ENCODE results near the gene PRR23E. TPM values are rescaled to one million over a fixed set of nuclear protein-coding genes. Genes with fewer than 3 reads are reported as not detected.

The PRR23E gene
- total RNA-seq, 1 experiment from 2014 or later = not detected

DNA sequence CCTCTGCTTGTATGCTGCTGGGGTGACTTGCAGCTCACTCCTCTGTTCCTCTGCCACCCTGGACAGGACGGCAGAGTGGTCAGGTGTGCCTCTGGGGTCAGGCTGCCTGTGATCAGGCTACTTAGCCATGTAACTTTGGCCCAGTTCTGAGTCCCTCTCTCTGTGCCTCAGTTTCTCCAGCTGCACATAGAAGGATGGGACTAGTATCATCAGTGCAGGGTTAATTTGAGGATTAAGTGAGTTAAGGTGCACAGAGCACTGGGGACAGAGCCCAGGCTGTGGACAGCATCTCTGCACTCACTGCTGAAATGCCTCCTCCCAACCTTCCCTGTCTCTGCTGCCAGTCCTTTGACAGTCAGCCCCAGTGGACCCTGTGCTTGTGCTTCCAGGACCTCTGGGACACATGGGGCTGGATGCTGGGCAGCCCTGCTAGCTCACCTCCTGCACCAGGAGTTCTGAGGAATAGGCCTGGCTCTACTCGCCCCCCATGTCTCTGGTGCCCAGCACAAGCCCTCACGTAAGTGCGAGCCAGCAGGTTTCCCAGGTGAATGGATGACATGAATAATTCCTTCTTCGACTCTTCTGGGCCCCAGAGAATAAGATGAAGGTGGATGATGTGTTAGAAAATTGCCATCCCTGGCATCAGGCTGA lies 19.3 kb upstream of the PRR23E start:
- Histone ChIP-seq H2AFZ (ENCODE audit: low read length) (no peak overlapping the region), H3K9me2 (replicated peaks; ENCODE audit: low read length) (no peaks in the 10 kb centered on the region), H3K4me1 (ENCODE audit: insufficient read depth, low read length) (peaks cover 4% of the 10 kb centered on the region; the same call in 1 of the 2 replicates), H3K9me3 (ENCODE audit: low read length) (no peaks in the 10 kb centered on the region), H3K79me2 (ENCODE audit: low read length) (no peaks in the 10 kb centered on the region), H3K36me3 (ENCODE audit: low read depth, low read length) (no peaks in the 10 kb centered on the region), H3F3A (ENCODE audit: low read length, unreplicated experiment) (no peaks in the 10 kb centered on the region), H3K4me3 (ENCODE audit: low read length) (no peak overlapping the region), H3K4me2 (ENCODE audit: low read length) (no peak overlapping the region), H4K20me1 (ENCODE audit: low read length) (no peaks in the 10 kb centered on the region), H3K27me3 (ENCODE audit: low read length) (peaks cover 17% of the 10 kb centered on the region), H3K27ac (ENCODE audit: low read length) (no peak overlapping the region), H3K9ac (ENCODE audit: low read length) (no peak overlapping the region)
- POLR2A ChIA-PET (ENCODE audit: unreplicated experiment) = no interaction called here
- no peak for ATAC-seq
- intact Hi-C loops (cut with micrococcal nuclease) = loop anchor here (10.0 kb wide), 1 partner anchor 419 kb away; no protein-coding TSS in a partner anchor
- no TSS peak for BruUV-seq (replicated peaks)
- no peak for DNase-seq
- CTCF ChIA-PET = no interaction called here
- no peak for TF ChIP-seq EZH2 (IDR thresholded peaks at IDR 0.05; ENCODE audit: low read length, unreplicated experiment)
- TF ChIP-seq, protein P1, sequence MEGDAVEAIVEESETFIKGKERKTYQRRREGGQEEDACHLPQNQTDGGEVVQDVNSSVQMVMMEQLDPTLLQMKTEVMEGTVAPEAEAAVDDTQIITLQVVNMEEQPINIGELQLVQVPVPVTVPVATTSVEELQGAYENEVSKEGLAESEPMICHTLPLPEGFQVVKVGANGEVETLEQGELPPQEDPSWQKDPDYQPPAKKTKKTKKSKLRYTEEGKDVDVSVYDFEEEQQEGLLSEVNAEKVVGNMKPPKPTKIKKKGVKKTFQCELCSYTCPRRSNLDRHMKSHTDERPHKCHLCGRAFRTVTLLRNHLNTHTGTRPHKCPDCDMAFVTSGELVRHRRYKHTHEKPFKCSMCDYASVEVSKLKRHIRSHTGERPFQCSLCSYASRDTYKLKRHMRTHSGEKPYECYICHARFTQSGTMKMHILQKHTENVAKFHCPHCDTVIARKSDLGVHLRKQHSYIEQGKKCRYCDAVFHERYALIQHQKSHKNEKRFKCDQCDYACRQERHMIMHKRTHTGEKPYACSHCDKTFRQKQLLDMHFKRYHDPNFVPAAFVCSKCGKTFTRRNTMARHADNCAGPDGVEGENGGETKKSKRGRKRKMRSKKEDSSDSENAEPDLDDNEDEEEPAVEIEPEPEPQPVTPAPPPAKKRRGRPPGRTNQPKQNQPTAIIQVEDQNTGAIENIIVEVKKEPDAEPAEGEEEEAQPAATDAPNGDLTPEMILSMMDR (conservative IDR thresholded peaks at IDR 0.05; ENCODE audit: low read depth, low read length) = no peak
- TF ChIP-seq EZH2phosphoT487 (IDR thresholded peaks at IDR 0.05; ENCODE audit: borderline replicate concordance, low read length) = no peak

DNA sequence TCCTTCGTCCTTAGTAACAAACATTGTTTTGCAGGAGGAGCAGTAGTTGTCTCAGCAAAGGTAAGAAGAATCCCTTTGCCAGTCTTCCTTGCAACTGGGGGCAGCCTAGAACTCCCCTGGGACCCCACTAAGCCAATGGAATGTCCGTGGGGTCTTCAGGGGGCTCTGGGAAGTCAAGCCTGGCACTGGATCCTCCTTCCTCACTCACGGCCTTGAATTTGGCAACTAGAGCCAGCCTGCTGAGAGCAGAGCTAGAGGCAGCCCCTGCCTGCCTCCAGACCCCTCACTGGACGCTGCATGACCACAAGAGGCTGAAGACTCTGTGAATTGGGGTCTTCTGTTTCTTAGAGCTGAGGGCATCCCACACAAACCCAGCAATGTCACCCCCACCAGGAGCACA lies 18.6 kb upstream of the PRR23E start:
- no peaks in the 10 kb centered on the region for H3F3A ChIP-seq (ENCODE audit: low read length, unreplicated experiment)
- no peaks in the 10 kb centered on the region for H3K36me3 ChIP-seq (ENCODE audit: low read depth, low read length)
- no peaks in the 10 kb centered on the region for H3K9me3 ChIP-seq (ENCODE audit: low read length)
- H3K27ac ChIP-seq (ENCODE audit: low read length) = no peak overlapping the region
- no peaks in the 10 kb centered on the region for H4K20me1 ChIP-seq (ENCODE audit: low read length)
- no peak overlapping the region for H2AFZ ChIP-seq (ENCODE audit: low read length)
- no peaks in the 10 kb centered on the region for H3K9me2 ChIP-seq (replicated peaks; ENCODE audit: low read length)
- H3K4me1 ChIP-seq (ENCODE audit: insufficient read depth, low read length) = peaks cover 4% of the 10 kb centered on the region; the same call in 1 of the 2 replicates
- TF ChIP-seq, protein P1 (conservative IDR thresholded peaks at IDR 0.05; ENCODE audit: low read depth, low read length) = no peak
- TF ChIP-seq EZH2 (IDR thresholded peaks at IDR 0.05; ENCODE audit: low read length, unreplicated experiment) = no peak
- no peak for TF ChIP-seq EZH2phosphoT487 (IDR thresholded peaks at IDR 0.05; ENCODE audit: borderline replicate concordance, low read length)
- H3K9ac ChIP-seq (ENCODE audit: low read length) = no peak overlapping the region
- DNase-seq (no peak), ATAC-seq (no peak)
- H3K4me2 ChIP-seq (ENCODE audit: low read length) = no peak overlapping the region
- intact Hi-C loops (cut with micrococcal nuclease) = loop anchor here (10.0 kb wide), 1 partner anchor 419 kb away; no protein-coding TSS in a partner anchor
- CTCF ChIA-PET = no interaction called here
- no peaks in the 10 kb centered on the region for H3K79me2 ChIP-seq (ENCODE audit: low read length)
- POLR2A ChIA-PET (ENCODE audit: unreplicated experiment) = no interaction called here
- no TSS peak for BruUV-seq (replicated peaks)
- no peak overlapping the region for H3K4me3 ChIP-seq (ENCODE audit: low read length)
- peaks cover 11% of the 10 kb centered on the region for H3K27me3 ChIP-seq (ENCODE audit: low read length)

DNA sequence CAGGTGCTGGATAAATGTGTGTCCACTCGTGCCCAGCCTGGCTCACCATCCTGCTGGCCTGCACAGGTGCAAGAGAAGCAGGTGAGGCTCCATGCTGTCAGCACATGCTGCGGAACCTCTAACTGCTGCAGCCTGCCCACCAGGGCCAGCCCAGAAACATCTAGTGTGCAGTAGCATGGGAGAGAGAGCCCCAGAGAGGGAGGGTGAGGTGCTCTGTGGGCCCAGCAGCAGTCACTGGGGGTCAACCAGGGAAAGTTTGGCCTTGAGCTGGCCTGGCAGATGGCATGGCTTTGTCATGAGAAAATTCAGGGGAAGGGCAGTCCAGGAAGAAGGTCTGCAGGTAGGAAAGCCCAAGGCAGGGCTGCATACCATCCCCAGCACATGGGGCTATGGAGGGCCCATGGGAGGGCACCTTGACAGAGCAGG lies 18.2 kb upstream of the PRR23E start:
- no peak for ATAC-seq
- Histone ChIP-seq H3K79me2 (ENCODE audit: low read length) (no peaks in the 10 kb centered on the region), H3K36me3 (ENCODE audit: low read depth, low read length) (no peaks in the 10 kb centered on the region), H3K9ac (ENCODE audit: low read length) (no peak overlapping the region), H3K27me3 (ENCODE audit: low read length) (peaks cover 8% of the 10 kb centered on the region; the same call in 1 of the 2 replicates), H3K4me1 (ENCODE audit: insufficient read depth, low read length) (peaks cover 4% of the 10 kb centered on the region; the same call in 1 of the 2 replicates), H3K9me2 (replicated peaks; ENCODE audit: low read length) (no peaks in the 10 kb centered on the region), H3K27ac (ENCODE audit: low read length) (no peak overlapping the region), H4K20me1 (ENCODE audit: low read length) (no peaks in the 10 kb centered on the region), H3K4me2 (ENCODE audit: low read length) (no peak overlapping the region), H3F3A (ENCODE audit: low read length, unreplicated experiment) (no peaks in the 10 kb centered on the region), H3K9me3 (ENCODE audit: low read length) (no peaks in the 10 kb centered on the region), H3K4me3 (ENCODE audit: low read length) (no peak overlapping the region), H2AFZ (ENCODE audit: low read length) (no peak overlapping the region)
- intact Hi-C loops (cut with micrococcal nuclease) = loop anchor here (5.0 to 10.0 kb wide), 2 partner anchors 420 to 497 kb away; no protein-coding TSS in a partner anchor
- no TSS peak for BruUV-seq (replicated peaks)
- CTCF ChIA-PET = no interaction called here
- POLR2A ChIA-PET (ENCODE audit: unreplicated experiment) = no interaction called here
- TF ChIP-seq EZH2 (IDR thresholded peaks at IDR 0.05; ENCODE audit: low read length, unreplicated experiment) = no peak
- TF ChIP-seq EZH2phosphoT487 (IDR thresholded peaks at IDR 0.05; ENCODE audit: borderline replicate concordance, low read length) = no peak
- TF ChIP-seq, protein P1 (conservative IDR thresholded peaks at IDR 0.05; ENCODE audit: low read depth, low read length) = no peak
- DNase-seq = no peak

All from PC-3 (cell line).